Vagina (tissue), 2 donors: ENCODE results near the gene LRIT3.

ENCODE experiments used
- CTCF ChIP-seq, 3 experiments: fragments of 450-650 bp in 2 of 3; fragments of 200-600 bp in 1 of 3; sonication (generic) in 1 of 3; IDR thresholded peaks; one replicate each; pipeline ENCODE4 v1.5.1; 2017 to 2019; ENCODE audit warnings: antibody characterized with exemption in 3 of 3, mild to moderate bottlenecking in 2 of 3, moderate library complexity in 2 of 3
- POLR2A ChIP-seq, 2 donors: fragments of 450-650 bp; IDR thresholded peaks; one replicate each; pipeline ENCODE4 v1.6.1; 2017; ENCODE audit warnings: antibody characterized with exemption in 2 of 2, mild to moderate bottlenecking in 2 of 2, moderate library complexity in 2 of 2
- POLR2AphosphoS5 ChIP-seq, 2 donors: sonication (generic); formaldehyde crosslinking; IDR thresholded peaks; one replicate each; pipeline ENCODE4 v1.9.0; 2017; ENCODE audit warnings: antibody characterized with exemption in 2 of 2, mild to moderate bottlenecking in 2 of 2, low read depth in 1 of 2; ENCODE audit not compliant: insufficient read depth in 1 of 2

- TF ChIP-seq CTCF (IDR thresholded peaks at IDR 0.05): no peak
- TF ChIP-seq POLR2A (IDR thresholded peaks at IDR 0.05): no peak
- no peak for TF ChIP-seq POLR2AphosphoS5 (IDR thresholded peaks at IDR 0.05; ENCODE audit: insufficient read depth in 1 of 2, low read depth in 1 of 2)
Measured at GRCh38 chr4:109872950-109873656, 25.2 kb downstream of the LRIT3 start.
